Liver (tissue), 9 donors: ENCODE data around the gene ANAPC4. TPM values are rescaled to one million over a fixed set of nuclear protein-coding genes. Genes with fewer than 3 reads are reported as not detected.

Experiments used
- DNase-seq: peaks from one replicate; pipeline ENCODE4 v3.0.0-alpha.2; 2017; ENCODE audit warnings: low spot score
- H3K27ac ChIP-seq, 2 donors: one replicate each; pipeline ENCODE4 v1.7.0; 2013; ENCODE audit warnings: inconsistent platforms in 2 of 2, low read length in 2 of 2, control low read depth in 1 of 2, low read depth in 1 of 2, mild to moderate bottlenecking in 1 of 2
- H3K27me3 ChIP-seq, 4 donors: one replicate each; pipeline versions ENCODE4 v1.6.1 to v1.7.0; 2013; ENCODE audit warnings: low read length in 3 of 4, inconsistent platforms in 1 of 4, mild to moderate bottlenecking in 1 of 4, moderate library complexity in 1 of 4; ENCODE audit not compliant: control insufficient read depth in 4 of 4, insufficient read depth in 4 of 4
- H3K36me3 ChIP-seq, 4 donors: one replicate each; pipeline versions ENCODE4 v1.6.1 to v1.7.0; 2013; ENCODE audit warnings: low read length in 3 of 4, mild to moderate bottlenecking in 3 of 4, low read depth in 1 of 4, moderate library complexity in 1 of 4; ENCODE audit not compliant: control insufficient read depth in 4 of 4, insufficient read depth in 3 of 4
- H3K4me1 ChIP-seq, 4 donors: one replicate each; pipeline versions ENCODE4 v1.6.1 to v1.7.0; 2013; ENCODE audit warnings: low read length in 3 of 4, mild to moderate bottlenecking in 3 of 4, moderate library complexity in 1 of 4; ENCODE audit not compliant: control insufficient read depth in 4 of 4, insufficient read depth in 4 of 4
- H3K4me3 ChIP-seq, 3 donors: one replicate each; pipeline versions ENCODE4 v1.6.1 to v1.7.0; 2013; ENCODE audit warnings: low read length in 3 of 3, control low read depth in 1 of 3, low read depth in 1 of 3, mild to moderate bottlenecking in 1 of 3
- H3K9ac ChIP-seq, 2 donors: one replicate each; pipeline ENCODE4 v1.7.0; 2013; ENCODE audit warnings: low read length in 2 of 2, mild to moderate bottlenecking in 2 of 2, moderate library complexity in 2 of 2, control low read depth in 1 of 2, low read depth in 1 of 2
- H3K9me3 ChIP-seq, 4 donors: one replicate each; pipeline versions ENCODE4 v1.6.1 to v1.7.0; 2013; ENCODE audit warnings: low read length in 3 of 4; ENCODE audit not compliant: control insufficient read depth in 4 of 4
- CTCF ChIP-seq: fragments of 150-350 bp; IDR thresholded peaks from 2 replicates; pipeline ENCODE4 v1.5.1; 2017; ENCODE audit warnings: improper control_type of control experiment, low read depth, low read length; ENCODE audit not compliant: missing input control
- EGR1 ChIP-seq, 2 donors: IDR thresholded peaks; 2 replicates each; pipeline ENCODE4 v1.6.1; 2016 to 2018; ENCODE audit warnings: antibody characterized with exemption in 2 of 2, low read depth in 2 of 2
- FOXA1 ChIP-seq: IDR thresholded peaks from 2 replicates; pipeline ENCODE4 v1.6.1; 2016; ENCODE audit warnings: antibody characterized with exemption
- FOXA2 ChIP-seq: IDR thresholded peaks from 2 replicates; pipeline ENCODE4 v1.6.1; 2016; ENCODE audit warnings: antibody characterized with exemption
- GABPA ChIP-seq, 2 donors: IDR thresholded peaks in 1 of 2; conservative IDR thresholded peaks in 1 of 2; 2 replicates each; pipeline ENCODE4 v1.6.1; 2016; ENCODE audit warnings: antibody characterized with exemption in 2 of 2, mild to moderate bottlenecking in 1 of 2, moderate library complexity in 1 of 2
- HNF4A ChIP-seq, 2 donors: conservative IDR thresholded peaks; 2 replicates each; pipeline ENCODE4 v1.6.1; 2016; ENCODE audit warnings: antibody characterized with exemption in 2 of 2, mild to moderate bottlenecking in 2 of 2
- JUND ChIP-seq, 2 donors: IDR thresholded peaks; 2 replicates each; pipeline ENCODE4 v1.6.1; 2016; ENCODE audit warnings: antibody characterized with exemption in 2 of 2
- MAX ChIP-seq: IDR thresholded peaks from 2 replicates; pipeline ENCODE4 v1.6.1; 2016; ENCODE audit warnings: antibody characterized with exemption
- NR2F2 ChIP-seq: IDR thresholded peaks from 2 replicates; pipeline ENCODE4 v1.6.1; 2016; ENCODE audit warnings: antibody characterized with exemption
- RAD21 ChIP-seq, 2 donors: IDR thresholded peaks; 2 replicates each; pipeline ENCODE4 v1.6.1; 2016; ENCODE audit warnings: antibody characterized with exemption in 2 of 2, mild to moderate bottlenecking in 2 of 2
- REST ChIP-seq: IDR thresholded peaks from 2 replicates; pipeline ENCODE4 v1.6.1; 2016; ENCODE audit warnings: antibody characterized with exemption, mild to moderate bottlenecking
- RXRA ChIP-seq, 2 donors: IDR thresholded peaks; 2 replicates each; pipeline ENCODE4 v1.6.1; 2017 to 2018; ENCODE audit warnings: antibody characterized with exemption in 2 of 2, mild to moderate bottlenecking in 1 of 2
- SP1 ChIP-seq: IDR thresholded peaks from 2 replicates; pipeline ENCODE4 v1.6.1; 2018; ENCODE audit warnings: antibody characterized with exemption, mild to moderate bottlenecking
- YY1 ChIP-seq: IDR thresholded peaks from 2 replicates; pipeline ENCODE4 v1.6.1; 2016; ENCODE audit warnings: antibody characterized with exemption, mild to moderate bottlenecking
- WGBS: extraction: QIAGEN DNeasy Blood & Tissue Kit; methylation state at CpG from one replicate; pipeline ENCODE4 v1.1.7; 2013; 5-methylcytosine and 5-hydroxymethylcytosine counted together
- polyA plus RNA-seq, 2 donors: library from polyadenylated mRNA; stranded (reverse) in 1 of 2; unstranded in 1 of 2; fragments of 200-250 nt in 1 of 2; fragments of >200 nt in 1 of 2; fragmentation: Nextera tagmentation in 1 of 2; extraction: Ambion mirVana in 1 of 2; gene quantifications; one replicate each; pipeline versions ENCODE4 v1.2.1 to v1.2.3, GENCODE V29; 2013 to 2015
- total RNA-seq, 2 donors: library from RNA; depleted of rRNA; stranded (reverse); fragments of >200 nt; gene quantifications; one replicate each; pipeline ENCODE4 v1.2.3, GENCODE V29; 2014
- donor health status: healthy.
- donor health status: healthy.
- donor health status: healthy.
- donor health status: healthy.
- donor health status: healthy.

The ANAPC4 gene
- total and polyA plus RNA-seq, 4 donors, result 5.7 to 17.3 (median 11.0) TPM

GRCh38 chr4:25439918-25440477 lies 62.9 kb downstream of the ANAPC4 start:
- Histone ChIP-seq H3K9me3 (no peaks in the 10 kb centered on the region), H3K27ac (no peak overlapping the region), H3K36me3 (no peaks in the 10 kb centered on the region), H3K4me1 (no peaks in the 10 kb centered on the region), H3K9ac (no peak overlapping the region), H3K4me3 (no peak overlapping the region), H3K27me3 (no peaks in the 10 kb centered on the region)
- DNase-seq, result peak; percentile 61
- 26% methylated on average over 2 of the region's 2 CpGs for WGBS
- TF ChIP-seq FOXA2, result no peak
- peak; percentile 85 for TF ChIP-seq CTCF
- TF ChIP-seq RAD21 (IDR thresholded peaks at IDR 0.05), result peak; percentile 79 to 83

GRCh38 chr4:25440478-25441030 lies 63.5 kb downstream of the ANAPC4 start:
- 63% methylated on average over 8 of the region's 8 CpGs for WGBS
- no peak overlapping the region for H3K9ac ChIP-seq
- H3K36me3 ChIP-seq, result no peaks in the 10 kb centered on the region
- no peak for TF ChIP-seq MAX
- TF ChIP-seq REST, result no peak
- TF ChIP-seq FOXA2, result no peak
- TF ChIP-seq RAD21 (IDR thresholded peaks at IDR 0.05), result no peak
- no peak for TF ChIP-seq FOXA1
- no peak for TF ChIP-seq YY1
- TF ChIP-seq HNF4A (conservative IDR thresholded peaks at IDR 0.05), result no peak
- peak; percentile 41 for TF ChIP-seq SP1
- TF ChIP-seq RXRA (IDR thresholded peaks at IDR 0.05), result peak in 1 of 2 donors; percentile 18
- TF ChIP-seq EGR1 (IDR thresholded peaks at IDR 0.05; ENCODE audit: low read depth in 2 of 2), result no peak
- TF ChIP-seq GABPA (IDR thresholded peaks at IDR 0.05 in 1 of 2, conservative IDR thresholded peaks at IDR 0.05 in 1 of 2), result no peak
- TF ChIP-seq NR2F2, result peak; percentile 92
- no peak for TF ChIP-seq JUND (IDR thresholded peaks at IDR 0.05)
- H3K9me3 ChIP-seq, result no peaks in the 10 kb centered on the region
- H3K27me3 ChIP-seq, result no peaks in the 10 kb centered on the region
- no peak for DNase-seq
- no peak overlapping the region for H3K4me3 ChIP-seq
- no peaks in the 10 kb centered on the region for H3K4me1 ChIP-seq
- no peak overlapping the region for H3K27ac ChIP-seq
